IPS DF 6.9 (cell line): ENCODE measurements around the gene CA10.

Experiments used
- DNase-seq: peaks from one replicate; pipeline ENCODE4 v3.0.0-alpha.2; 2013; ENCODE audit warnings: low read depth, low spot score
- H3K27ac ChIP-seq: one replicate; pipeline ENCODE4 v1.5.1; 2013; ENCODE audit warnings: low read length, control low read depth
- H3K27me3 ChIP-seq: 2 replicates; pipeline ENCODE4 v1.6.1; 2013; ENCODE audit warnings: mild to moderate bottlenecking, low read length; ENCODE audit not compliant: control insufficient read depth, insufficient read depth
- H3K36me3 ChIP-seq: 2 replicates; pipeline ENCODE4 v1.6.1; 2013; ENCODE audit warnings: low read length; ENCODE audit not compliant: control insufficient read depth, insufficient read depth
- H3K4me1 ChIP-seq: 2 replicates; pipeline ENCODE4 v1.6.1; 2013; ENCODE audit warnings: low read length; ENCODE audit not compliant: control insufficient read depth, insufficient read depth
- H3K4me3 ChIP-seq: 2 replicates; pipeline ENCODE4 v1.5.1; 2013; ENCODE audit warnings: mild to moderate bottlenecking, low read length
- H3K9me3 ChIP-seq: 2 replicates; pipeline ENCODE4 v1.6.1; 2013; ENCODE audit warnings: low read length, inconsistent platforms; ENCODE audit not compliant: control insufficient read depth, insufficient read depth
- WGBS: extraction: QIAGEN DNeasy Blood & Tissue Kit; methylation state at CpG from one replicate; pipeline ENCODE4 v1.1.7; 2013; ENCODE audit warnings: mixed read lengths, missing lambda C conversion rate; ENCODE audit not compliant: insufficient read length, insufficient coverage; 5-methylcytosine and 5-hydroxymethylcytosine counted together

CA10 gene

GRCh38 chr17:52049496-52049895 is 109.0 kb downstream of the CA10 start:
- Histone ChIP-seq H3K36me3 (no peaks in the 10 kb centered on the region), H3K27me3 (no peaks in the 10 kb centered on the region), H3K4me3 (no peak overlapping the region), H3K9me3 (no peaks in the 10 kb centered on the region), H3K27ac (no peak overlapping the region), H3K4me1 (no peaks in the 10 kb centered on the region)
- no CpG with 5 or more reads among the region's 1 CpG for WGBS
- no peak for DNase-seq

- H3K4me3 ChIP-seq, result no peak overlapping the region
- H3K4me1 ChIP-seq, result no peaks in the 10 kb centered on the region
- H3K9me3 ChIP-seq, result no peaks in the 10 kb centered on the region
- no peaks in the 10 kb centered on the region for H3K27me3 ChIP-seq
- WGBS, result no CpG with 5 or more reads among the region's 3 CpGs
- no peaks in the 10 kb centered on the region for H3K36me3 ChIP-seq
- H3K27ac ChIP-seq, result no peak overlapping the region
- DNase-seq, result no peak
These were observed 109.5 kb downstream of the CA10 start for GRCh38 chr17:52049051-52049450.

GRCh38 chr17:52048137-52048898 is 110.2 kb downstream of the CA10 start:
- Histone ChIP-seq H3K9me3 (no peaks in the 10 kb centered on the region), H3K27ac (no peak overlapping the region), H3K27me3 (no peaks in the 10 kb centered on the region), H3K4me3 (no peak overlapping the region), H3K36me3 (no peaks in the 10 kb centered on the region), H3K4me1 (no peaks in the 10 kb centered on the region)
- no CpG with 5 or more reads among the region's 5 CpGs for WGBS
- no peak for DNase-seq

GRCh38 chr17:52047086-52047485 is 111.4 kb downstream of the CA10 start:
- H3K27me3 ChIP-seq, result no peaks in the 10 kb centered on the region
- H3K27ac ChIP-seq, result no peak overlapping the region
- no peak for DNase-seq
- no peaks in the 10 kb centered on the region for H3K36me3 ChIP-seq
- H3K4me1 ChIP-seq, result no peaks in the 10 kb centered on the region
- no peaks in the 10 kb centered on the region for H3K9me3 ChIP-seq
- H3K4me3 ChIP-seq, result no peak overlapping the region

- no CpG with 5 or more reads among the region's 1 CpG for whole genome bisulfite sequencing
These were observed 117.3 kb downstream of the CA10 start for GRCh38 chr17:52041123-52041617.

GRCh38 chr17:52036416-52036815 is 122.1 kb downstream of the CA10 start:
- Histone ChIP-seq H3K4me1 (no peaks in the 10 kb centered on the region), H3K27me3 (no peaks in the 10 kb centered on the region), H3K9me3 (no peaks in the 10 kb centered on the region), H3K4me3 (no peak overlapping the region), H3K27ac (no peak overlapping the region), H3K36me3 (no peaks in the 10 kb centered on the region)
- no peak for DNase-seq

More at GRCh38 chr17:52041123-52041617, 117.3 kb downstream of the CA10 start:
- Histone ChIP-seq H3K4me3 (no peak overlapping the region), H3K4me1 (no peaks in the 10 kb centered on the region), H3K9me3 (no peaks in the 10 kb centered on the region), H3K27me3 (no peaks in the 10 kb centered on the region), H3K27ac (no peak overlapping the region), H3K36me3 (no peaks in the 10 kb centered on the region)
- DNase-seq, result no peak

GRCh38 chr17:52035336-52035915 is 123.1 kb downstream of the CA10 start:
- H3K36me3 ChIP-seq, result no peaks in the 10 kb centered on the region

GRCh38 chr17:52032454-52032853 is 126.1 kb downstream of the CA10 start:
- no peaks in the 10 kb centered on the region for H3K27me3 ChIP-seq
- no peaks in the 10 kb centered on the region for H3K4me1 ChIP-seq
- H3K4me3 ChIP-seq, result no peak overlapping the region
- WGBS, result no CpG with 5 or more reads among the region's 3 CpGs
- no peak for DNase-seq
- H3K36me3 ChIP-seq, result no peaks in the 10 kb centered on the region
- no peak overlapping the region for H3K27ac ChIP-seq
- no peaks in the 10 kb centered on the region for H3K9me3 ChIP-seq

More at GRCh38 chr17:52035336-52035915, 123.1 kb downstream of the CA10 start:
- no peaks in the 10 kb centered on the region for H3K9me3 ChIP-seq
- H3K27ac ChIP-seq, result no peak overlapping the region
- H3K27me3 ChIP-seq, result no peaks in the 10 kb centered on the region
- no CpG with 5 or more reads among the region's 6 CpGs for WGBS
- DNase-seq, result no peak
- no peak overlapping the region for H3K4me3 ChIP-seq
- H3K4me1 ChIP-seq, result no peaks in the 10 kb centered on the region

GRCh38 chr17:52030052-52030451 is 128.5 kb downstream of the CA10 start:
- H3K36me3 ChIP-seq, result no peaks in the 10 kb centered on the region
- H3K4me1 ChIP-seq, result no peaks in the 10 kb centered on the region
- no CpG with 5 or more reads among the region's 3 CpGs for WGBS
- H3K27ac ChIP-seq, result no peak overlapping the region
- H3K9me3 ChIP-seq, result no peaks in the 10 kb centered on the region
- no peak overlapping the region for H3K4me3 ChIP-seq
- H3K27me3 ChIP-seq, result no peaks in the 10 kb centered on the region
- no peak for DNase-seq

GRCh38 chr17:52027620-52028295 is 130.8 kb downstream of the CA10 start:
- Histone ChIP-seq H3K27ac (no peak overlapping the region), H3K27me3 (no peaks in the 10 kb centered on the region), H3K9me3 (no peaks in the 10 kb centered on the region), H3K4me3 (no peak overlapping the region), H3K36me3 (no peaks in the 10 kb centered on the region), H3K4me1 (no peaks in the 10 kb centered on the region)
- DNase-seq, result no peak
